ENCODE data around the gene CACNA2D1.
"Not testable (repeated sequence)": the region's sequence is repeated elsewhere in the genome, so short reads cannot be mapped to it uniquely, and the experiment has no call there.

DNA sequence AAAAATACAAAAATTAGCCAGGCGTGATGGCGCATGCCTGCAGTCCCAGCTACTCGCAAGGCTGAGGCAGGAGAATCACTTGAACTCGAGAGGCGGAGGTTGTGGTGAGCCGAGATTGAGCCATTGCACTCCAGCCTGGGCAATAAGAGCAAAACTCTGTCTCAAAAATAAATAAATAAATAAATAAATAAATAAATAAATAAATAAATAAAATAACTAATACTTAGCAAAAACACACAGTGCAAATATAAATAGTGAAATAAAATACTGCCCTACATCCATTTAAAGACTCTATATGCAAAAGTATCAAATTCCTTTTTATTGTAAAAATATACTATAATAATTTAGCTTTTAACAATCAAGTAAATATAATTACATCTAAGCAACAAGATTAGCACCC is 57.0 kb downstream of the CACNA2D1 start:
- TF ChIP-seq, protein P1, sequence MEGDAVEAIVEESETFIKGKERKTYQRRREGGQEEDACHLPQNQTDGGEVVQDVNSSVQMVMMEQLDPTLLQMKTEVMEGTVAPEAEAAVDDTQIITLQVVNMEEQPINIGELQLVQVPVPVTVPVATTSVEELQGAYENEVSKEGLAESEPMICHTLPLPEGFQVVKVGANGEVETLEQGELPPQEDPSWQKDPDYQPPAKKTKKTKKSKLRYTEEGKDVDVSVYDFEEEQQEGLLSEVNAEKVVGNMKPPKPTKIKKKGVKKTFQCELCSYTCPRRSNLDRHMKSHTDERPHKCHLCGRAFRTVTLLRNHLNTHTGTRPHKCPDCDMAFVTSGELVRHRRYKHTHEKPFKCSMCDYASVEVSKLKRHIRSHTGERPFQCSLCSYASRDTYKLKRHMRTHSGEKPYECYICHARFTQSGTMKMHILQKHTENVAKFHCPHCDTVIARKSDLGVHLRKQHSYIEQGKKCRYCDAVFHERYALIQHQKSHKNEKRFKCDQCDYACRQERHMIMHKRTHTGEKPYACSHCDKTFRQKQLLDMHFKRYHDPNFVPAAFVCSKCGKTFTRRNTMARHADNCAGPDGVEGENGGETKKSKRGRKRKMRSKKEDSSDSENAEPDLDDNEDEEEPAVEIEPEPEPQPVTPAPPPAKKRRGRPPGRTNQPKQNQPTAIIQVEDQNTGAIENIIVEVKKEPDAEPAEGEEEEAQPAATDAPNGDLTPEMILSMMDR (IDR thresholded peaks at IDR 0.05; ENCODE audit: low read depth, low read length), result not testable (repeated sequence)
- TF ChIP-seq, protein P2, sequence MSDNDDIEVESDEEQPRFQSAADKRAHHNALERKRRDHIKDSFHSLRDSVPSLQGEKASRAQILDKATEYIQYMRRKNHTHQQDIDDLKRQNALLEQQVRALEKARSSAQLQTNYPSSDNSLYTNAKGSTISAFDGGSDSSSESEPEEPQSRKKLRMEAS (IDR thresholded peaks at IDR 0.05; ENCODE audit: low read depth, low read length), result not testable (repeated sequence)
- not testable (repeated sequence) for TF ChIP-seq POLR2A (IDR thresholded peaks at IDR 0.05; ENCODE audit: extremely low read depth, insufficient read length); MYC (IDR thresholded peaks at IDR 0.05; ENCODE audit: low read depth, low read length)
